Ascending aorta (tissue), 2 donors: ENCODE measurements around the gene CD300E. TPM values are rescaled to one million over a fixed set of nuclear protein-coding genes. Genes with fewer than 3 reads are reported as not detected.

Experiments
- DNase-seq, 2 donors: peaks; one replicate each; pipeline ENCODE4 v3.0.0-alpha.2; 2019; ENCODE audit warnings: low spot score in 2 of 2
- H3K27ac ChIP-seq, 2 donors: fragments of 200-600 bp; sonication (generic); one replicate each; pipeline ENCODE4 v1.5.1; 2016 to 2017; ENCODE audit warnings: mild to moderate bottlenecking in 1 of 2
- H3K27me3 ChIP-seq: fragments of 200-600 bp; sonication (generic); one replicate; pipeline ENCODE4 v1.5.1; 2017
- H3K36me3 ChIP-seq, 2 donors: fragments of 200-600 bp; sonication (generic); one replicate each; pipeline ENCODE4 v1.5.1; 2016
- H3K4me1 ChIP-seq, 2 donors: fragments of 200-600 bp; sonication (generic); one replicate each; pipeline ENCODE4 v1.5.1; 2016 to 2017; ENCODE audit warnings: mild to moderate bottlenecking in 1 of 2
- H3K4me3 ChIP-seq, 2 donors: fragments of 200-600 bp; sonication (generic); one replicate each; pipeline ENCODE4 v1.5.1; 2016 to 2017; ENCODE audit warnings: mild to moderate bottlenecking in 1 of 2
- H3K9me3 ChIP-seq, 2 donors: fragments of 200-600 bp; sonication (generic); one replicate each; pipeline ENCODE4 v1.5.1; 2016
- intact Hi-C: fragments of 100-400 bp; cut with DNase I; formaldehyde crosslinking; loops from one replicate; pipeline ENCODE4 v1.15.1; 2023
- total RNA-seq: library from RNA; depleted of rRNA; stranded (reverse); fragments of >200 nt; gene quantifications from one replicate; pipeline ENCODE4 v1.1.0, GENCODE V29; 2016
- TF ChIP-seq, protein P1 (sequence below), 3 experiments: fragments of 200-600 bp in 2 of 3; fragments of 450-650 bp in 1 of 3; sonication (generic) in 2 of 3; IDR thresholded peaks; one replicate each; pipeline ENCODE4 v1.5.1; 2016 to 2019; ENCODE audit warnings: antibody characterized with exemption in 3 of 3, mild to moderate bottlenecking in 1 of 3, moderate library complexity in 1 of 3

Gene CD300E
- total RNA-seq, 1 donor from 2014 or later = 0.21 TPM

DNA sequence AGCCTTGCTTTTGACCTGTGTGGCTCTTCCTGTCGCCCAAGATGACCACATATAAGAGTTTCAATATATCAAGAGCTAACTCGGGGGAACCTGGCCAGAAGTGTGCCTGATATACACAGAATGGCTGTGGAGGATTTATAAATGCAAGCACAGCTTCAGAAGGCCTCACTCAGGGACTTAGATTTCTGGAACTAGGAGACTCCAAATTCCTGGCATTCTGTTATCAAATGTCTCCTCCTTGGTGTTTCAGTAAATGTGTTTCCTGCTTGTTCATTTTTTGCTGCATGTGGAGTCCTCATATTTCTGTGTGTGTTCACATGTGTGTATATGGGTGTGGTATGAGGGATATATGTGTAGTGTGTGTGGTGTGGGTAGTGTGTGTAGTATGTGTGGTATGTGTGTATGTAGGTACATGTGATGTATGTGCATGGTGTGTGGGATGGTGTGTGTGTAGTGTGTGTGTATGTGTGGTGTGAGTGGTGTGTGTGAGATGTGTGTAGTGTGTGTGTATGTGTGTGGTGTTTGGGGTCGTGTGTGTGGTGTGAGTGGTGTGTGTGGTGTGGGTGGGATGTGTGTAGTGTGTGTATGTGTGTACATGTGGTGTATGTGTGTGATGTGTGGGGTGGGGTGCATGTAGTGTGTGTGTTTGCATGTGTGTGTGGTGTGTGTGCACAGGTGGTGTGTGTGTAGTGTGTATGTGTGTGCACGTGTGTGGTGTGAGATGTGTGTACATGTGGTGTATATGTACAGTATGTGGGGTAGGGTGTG lies 55.2 kb downstream of the CD300E start:
- no peaks in the 10 kb centered on the region for H3K36me3 ChIP-seq
- intact Hi-C loops = no loop called here
- no peaks in the 10 kb centered on the region for H3K9me3 ChIP-seq
- no peaks in the 10 kb centered on the region for H3K27me3 ChIP-seq
- H3K4me1 ChIP-seq = no peaks in the 10 kb centered on the region
- H3K4me3 ChIP-seq = no peak overlapping the region
- no peak for DNase-seq
- H3K27ac ChIP-seq = no peak overlapping the region
- TF ChIP-seq, protein P1, sequence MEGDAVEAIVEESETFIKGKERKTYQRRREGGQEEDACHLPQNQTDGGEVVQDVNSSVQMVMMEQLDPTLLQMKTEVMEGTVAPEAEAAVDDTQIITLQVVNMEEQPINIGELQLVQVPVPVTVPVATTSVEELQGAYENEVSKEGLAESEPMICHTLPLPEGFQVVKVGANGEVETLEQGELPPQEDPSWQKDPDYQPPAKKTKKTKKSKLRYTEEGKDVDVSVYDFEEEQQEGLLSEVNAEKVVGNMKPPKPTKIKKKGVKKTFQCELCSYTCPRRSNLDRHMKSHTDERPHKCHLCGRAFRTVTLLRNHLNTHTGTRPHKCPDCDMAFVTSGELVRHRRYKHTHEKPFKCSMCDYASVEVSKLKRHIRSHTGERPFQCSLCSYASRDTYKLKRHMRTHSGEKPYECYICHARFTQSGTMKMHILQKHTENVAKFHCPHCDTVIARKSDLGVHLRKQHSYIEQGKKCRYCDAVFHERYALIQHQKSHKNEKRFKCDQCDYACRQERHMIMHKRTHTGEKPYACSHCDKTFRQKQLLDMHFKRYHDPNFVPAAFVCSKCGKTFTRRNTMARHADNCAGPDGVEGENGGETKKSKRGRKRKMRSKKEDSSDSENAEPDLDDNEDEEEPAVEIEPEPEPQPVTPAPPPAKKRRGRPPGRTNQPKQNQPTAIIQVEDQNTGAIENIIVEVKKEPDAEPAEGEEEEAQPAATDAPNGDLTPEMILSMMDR (IDR thresholded peaks at IDR 0.05) = no peak

- H3K4me1 ChIP-seq = no peaks in the 10 kb centered on the region
- no peak for DNase-seq
- intact Hi-C loops = no loop called here
- H3K27me3 ChIP-seq = no peaks in the 10 kb centered on the region
- no peak within 1 kb of the TSS for H3K27ac ChIP-seq
- no peaks in the 10 kb centered on the region for H3K9me3 ChIP-seq
- no peaks in the 10 kb centered on the region for H3K36me3 ChIP-seq
- TF ChIP-seq, protein P1 (IDR thresholded peaks at IDR 0.05) = no peak
- H3K4me3 ChIP-seq = no peak within 1 kb of the TSS
These were observed 56.1 kb downstream of the CD300E start, which contains the start of gene CD300H for GRCh38 chr17:74567397-74567796. Gene CD300H (minus strand): TSS chr17:74567509.

GRCh38 chr17:74566132-74566753 lies 57.3 kb downstream of the CD300E start:
- H3K9me3 ChIP-seq = no peaks in the 10 kb centered on the region
- DNase-seq = no peak
- no peaks in the 10 kb centered on the region for H3K36me3 ChIP-seq
- intact Hi-C loops = no loop called here
- no peaks in the 10 kb centered on the region for H3K27me3 ChIP-seq
- no peaks in the 10 kb centered on the region for H3K4me1 ChIP-seq
- H3K27ac ChIP-seq = no peak overlapping the region
- TF ChIP-seq, protein P1 (IDR thresholded peaks at IDR 0.05) = peak in 2 of 3 experiments; percentile 10 to 40
- no peak overlapping the region for H3K4me3 ChIP-seq

DNA sequence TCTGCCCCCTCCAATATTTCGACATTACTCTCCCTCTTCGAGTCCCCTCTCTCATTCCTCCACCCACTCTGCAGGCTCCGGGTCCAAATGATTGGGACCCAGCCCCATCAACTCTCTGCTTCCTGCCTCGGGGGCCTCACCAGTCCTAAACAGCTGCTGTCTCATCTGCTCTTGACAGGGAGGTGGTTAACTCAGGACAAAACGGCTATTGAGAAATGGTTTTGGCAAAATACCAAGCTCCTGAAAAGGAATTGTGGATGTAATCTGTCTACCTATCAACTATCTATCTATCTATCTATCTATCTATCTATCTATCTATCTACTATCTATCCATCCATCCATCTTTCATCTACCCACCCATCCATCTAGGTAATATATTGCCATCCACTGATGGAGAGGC lies 58.4 kb downstream of the CD300E start:
- Histone ChIP-seq H3K4me3 (no peak overlapping the region), H3K9me3 (no peaks in the 10 kb centered on the region), H3K27me3 (no peaks in the 10 kb centered on the region), H3K36me3 (no peaks in the 10 kb centered on the region), H3K4me1 (no peaks in the 10 kb centered on the region), H3K27ac (no peak overlapping the region)
- TF ChIP-seq, protein P1 (IDR thresholded peaks at IDR 0.05) = no peak
- intact Hi-C loops = no loop called here
- no peak for DNase-seq

DNA sequence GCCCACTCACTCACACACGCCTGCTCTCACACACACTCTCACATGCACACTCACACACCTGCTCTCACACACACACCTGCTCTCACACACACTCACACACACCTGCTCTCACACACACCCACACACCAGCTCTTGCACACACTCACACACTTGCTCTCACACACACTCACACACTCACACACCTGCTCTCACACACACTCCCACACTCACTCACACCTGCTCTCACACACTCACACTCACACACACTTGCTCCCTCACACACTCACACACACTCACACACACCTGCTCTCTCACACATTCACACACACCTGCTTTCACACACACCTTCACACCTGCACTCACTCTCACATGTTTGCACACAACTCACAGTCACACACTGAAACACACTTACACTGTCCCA lies 60.2 kb downstream of the CD300E start:
- Histone ChIP-seq H3K4me1 (no peaks in the 10 kb centered on the region), H3K4me3 (no peak overlapping the region), H3K9me3 (no peaks in the 10 kb centered on the region), H3K36me3 (no peaks in the 10 kb centered on the region), H3K27ac (no peak overlapping the region), H3K27me3 (no peaks in the 10 kb centered on the region)
- DNase-seq = no peak
- intact Hi-C loops = no loop called here
- TF ChIP-seq, protein P1 (IDR thresholded peaks at IDR 0.05) = no peak
